ENCODE results near the gene KATNAL2.
"Not testable (repeated sequence)": the region's sequence is repeated elsewhere in the genome, so short reads cannot be mapped to it uniquely, and the experiment has no call there.

- not testable (repeated sequence) for TF ChIP-seq CTCF, POLR2A (IDR thresholded peaks at IDR 0.05)
Measured at GRCh38 chr18:47030887-47031286, 113.5 kb downstream of the KATNAL2 start.

Measured in heart left ventricle (tissue), 13 donors.